ENCODE measurements around the gene IDUA.

DNA sequence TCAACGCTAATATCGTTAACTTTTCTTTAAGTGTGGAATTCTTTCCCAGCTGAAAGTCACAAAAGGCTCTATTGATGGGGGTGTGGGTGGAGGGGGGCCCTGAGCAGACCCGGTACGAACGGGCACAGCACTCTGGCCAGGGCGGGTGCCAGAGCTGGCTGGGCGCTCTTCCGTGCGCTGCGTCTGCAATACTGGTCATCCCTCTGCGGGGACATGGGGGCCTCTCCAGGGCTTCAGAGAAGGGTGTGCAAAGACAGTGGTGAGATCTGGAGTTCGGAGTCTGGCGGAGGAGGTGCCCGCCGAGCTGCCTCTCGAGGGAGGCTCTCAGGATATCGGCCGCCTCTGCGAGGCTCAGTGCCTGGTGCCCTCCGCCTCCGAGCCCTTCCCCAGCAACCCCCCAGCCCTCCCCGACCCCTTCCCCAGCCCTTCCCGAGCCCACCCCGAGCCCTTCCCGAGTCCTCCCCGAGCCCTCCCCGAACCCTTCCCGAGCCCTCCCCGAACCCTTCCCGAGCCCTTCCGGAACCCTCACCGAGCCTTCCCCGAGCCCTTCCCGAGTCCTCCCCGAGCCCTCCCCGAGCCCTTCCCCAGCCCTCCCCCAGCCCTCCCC is 58.9 kb downstream of the IDUA start:
- TF ChIP-seq CTCF (IDR thresholded peaks at IDR 0.05) (no peak), ZFX (IDR thresholded peaks at IDR 0.05; ENCODE audit: borderline replicate concordance) (no peak)
